GM18868 (cell line): ENCODE results near the gene TEDC2.
A peak's percentile ranks its signal among the peaks of the same experiment; 100 is the strongest.

Experiments
- ATAC-seq: cut with Tn5 transposase; IDR thresholded peaks from one replicate; pipeline ENCODE4 v1.9.1; 2021; ENCODE audit warnings: mild to moderate bottlenecking, moderate library complexity; ENCODE audit not compliant: unreplicated experiment

The TEDC2 gene

GRCh38 chr16:2490190-2491105, 30.5 kb downstream of the TEDC2 start:
- no peak for ATAC-seq

DNA sequence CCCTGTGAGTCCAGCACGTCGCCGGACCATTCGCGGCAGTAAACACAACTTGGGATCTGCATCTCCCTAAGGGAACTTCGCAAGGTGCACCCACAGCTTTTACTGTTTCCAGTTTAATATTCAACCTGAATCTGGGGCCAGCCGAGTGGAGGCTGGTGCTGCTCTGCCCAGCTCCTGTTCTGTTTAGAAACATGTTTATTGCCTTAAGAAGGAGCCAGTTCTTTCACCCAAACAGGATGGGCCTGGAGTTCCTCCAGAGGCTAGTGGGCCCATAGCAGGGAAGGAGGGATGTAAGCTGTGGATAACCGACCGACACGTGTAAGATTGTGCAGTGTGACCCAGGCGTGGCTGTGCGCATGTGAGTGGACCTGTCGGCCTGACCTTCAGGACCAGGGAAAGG, 32.4 kb downstream of the TEDC2 start:
- ATAC-seq = no peak

DNA sequence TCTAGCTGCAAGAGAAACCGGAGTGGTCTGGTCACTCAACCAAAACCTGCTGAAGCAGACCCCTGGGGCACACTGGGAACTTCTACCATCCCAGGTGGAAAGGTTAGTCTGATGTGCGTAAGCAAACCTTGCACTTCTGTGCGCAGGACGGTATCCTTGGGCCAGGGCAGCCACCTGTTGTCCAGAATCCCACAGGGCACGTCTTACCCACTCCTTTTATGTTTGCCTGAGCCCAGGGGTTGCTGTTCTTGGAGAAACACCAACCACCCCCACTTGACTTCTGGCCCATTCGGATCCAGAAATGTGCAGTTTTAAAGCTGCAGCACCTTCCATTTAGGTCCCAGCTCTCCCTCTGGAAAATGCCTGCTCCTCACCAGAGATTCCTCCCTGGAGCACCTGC, 33.7 kb downstream of the TEDC2 start:
- ATAC-seq = no peak

DNA sequence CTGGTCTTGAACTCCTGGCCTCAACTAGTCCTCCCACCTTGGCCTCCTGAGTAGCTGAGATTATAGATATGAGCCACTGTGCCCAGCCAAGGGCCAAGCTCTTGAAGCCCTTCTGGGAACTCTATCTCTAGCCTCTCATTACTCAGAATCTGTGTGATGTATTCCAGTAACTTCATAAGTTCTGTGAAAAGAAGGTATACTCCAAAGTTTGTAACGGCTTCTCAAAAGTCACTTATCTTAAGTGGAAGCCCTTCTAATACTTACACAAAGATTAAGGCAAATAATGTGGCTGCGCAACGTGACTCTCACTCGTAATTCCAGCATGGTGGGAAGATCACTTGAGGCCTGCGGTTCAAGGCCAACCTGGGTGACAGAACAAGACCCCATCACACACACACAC, 34.7 kb downstream of the TEDC2 start:
- ATAC-seq = no peak

GRCh38 chr16:2495041-2495440, 35.1 kb downstream of the TEDC2 start:
- no peak for ATAC-seq

GRCh38 chr16:2496223-2497115, 36.6 kb downstream of the TEDC2 start:
- ATAC-seq = no peak

DNA sequence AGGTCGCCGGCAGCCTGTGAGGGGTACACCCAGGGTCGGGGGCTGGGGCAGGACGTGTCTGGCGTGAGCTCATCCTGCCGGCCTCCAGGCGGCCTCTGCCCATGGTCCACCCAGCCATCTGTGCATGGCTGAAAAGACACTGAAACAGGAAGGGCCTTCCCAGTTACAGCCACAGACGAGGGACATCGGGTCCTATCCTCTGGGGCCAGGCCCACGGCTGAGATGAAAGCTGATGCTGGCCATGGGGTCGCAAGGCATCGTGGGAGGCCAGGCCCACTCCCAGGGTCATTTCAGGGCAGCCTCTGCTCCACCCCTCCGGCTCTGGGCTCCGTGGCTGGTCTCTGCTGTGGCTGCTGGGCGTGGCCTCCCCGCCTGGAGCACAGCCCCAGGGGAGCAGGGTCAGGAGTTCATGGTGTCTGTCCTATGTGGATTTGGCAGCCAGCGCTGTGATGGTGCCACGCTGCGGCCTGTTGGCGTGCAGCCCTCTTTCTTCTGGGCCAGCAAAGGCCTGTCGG, 37.3 kb downstream of the TEDC2 start:
- no peak for ATAC-seq

- no peak for ATAC-seq
Observed at GRCh38 chr16:2497695-2498484, 38.0 kb downstream of the TEDC2 start.

DNA sequence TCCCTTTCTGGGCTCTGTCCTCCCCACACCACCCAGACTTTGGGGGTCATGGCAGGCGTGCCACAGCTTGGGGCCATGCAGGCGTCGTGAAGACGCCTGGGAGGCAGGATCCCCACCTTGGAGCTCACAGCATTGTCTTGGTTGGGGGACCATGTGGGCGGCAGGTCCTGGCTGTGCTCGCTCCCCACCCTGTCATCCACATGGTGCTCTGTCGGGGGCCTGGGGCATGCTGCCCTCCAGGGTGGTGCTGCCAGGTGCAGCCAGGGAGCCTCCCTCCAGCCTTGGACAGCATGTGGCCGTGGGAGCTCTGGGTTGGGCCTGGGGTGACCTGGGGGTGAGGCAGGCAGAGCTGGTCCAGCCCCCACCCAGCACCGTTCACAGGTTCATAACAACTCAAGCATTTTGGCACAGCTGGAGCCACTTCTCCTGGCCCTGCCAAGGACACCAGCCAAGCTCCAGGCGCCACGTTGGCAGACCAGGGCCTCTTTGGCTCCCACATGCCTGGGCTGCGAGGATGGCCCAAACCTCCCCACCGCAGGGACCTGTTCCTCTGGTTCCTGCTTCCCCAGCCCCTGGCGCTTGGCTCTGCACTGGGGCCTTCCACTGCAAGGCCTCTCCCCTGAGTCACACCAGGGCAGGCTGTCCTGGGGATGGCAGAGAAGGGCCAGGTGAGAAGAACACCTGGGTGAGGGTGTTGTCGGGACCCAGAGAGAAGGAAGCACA, 38.8 kb downstream of the TEDC2 start:
- no peak for ATAC-seq

DNA sequence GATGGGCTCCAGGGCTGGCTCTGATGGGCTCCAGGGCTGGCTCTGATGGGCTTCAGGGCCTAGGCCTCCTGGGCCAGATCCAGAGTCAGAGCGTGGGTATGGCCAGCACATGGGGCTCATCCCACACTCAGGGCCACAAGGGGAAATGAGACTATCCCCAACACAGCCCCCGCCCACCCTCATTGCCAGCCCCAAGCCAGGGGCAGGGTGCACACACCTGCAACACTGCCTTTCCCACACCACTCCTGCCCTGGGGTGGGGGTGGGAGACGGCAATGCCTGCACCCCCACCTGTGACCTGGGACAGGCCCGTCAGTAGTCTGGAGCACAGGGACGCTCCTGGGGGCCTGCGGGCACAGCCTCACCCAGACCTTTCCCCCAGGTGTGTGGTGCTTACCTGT, 39.5 kb downstream of the TEDC2 start:
- ATAC-seq = no peak

- ATAC-seq = no peak
Observed at GRCh38 chr16:2499890-2500429, 40.1 kb downstream of the TEDC2 start.

- no peak for ATAC-seq
Observed at GRCh38 chr16:2500430-2500917, 40.6 kb downstream of the TEDC2 start.

GRCh38 chr16:2500918-2501750, 41.2 kb downstream of the TEDC2 start:
- peak; percentile 45 for ATAC-seq

DNA sequence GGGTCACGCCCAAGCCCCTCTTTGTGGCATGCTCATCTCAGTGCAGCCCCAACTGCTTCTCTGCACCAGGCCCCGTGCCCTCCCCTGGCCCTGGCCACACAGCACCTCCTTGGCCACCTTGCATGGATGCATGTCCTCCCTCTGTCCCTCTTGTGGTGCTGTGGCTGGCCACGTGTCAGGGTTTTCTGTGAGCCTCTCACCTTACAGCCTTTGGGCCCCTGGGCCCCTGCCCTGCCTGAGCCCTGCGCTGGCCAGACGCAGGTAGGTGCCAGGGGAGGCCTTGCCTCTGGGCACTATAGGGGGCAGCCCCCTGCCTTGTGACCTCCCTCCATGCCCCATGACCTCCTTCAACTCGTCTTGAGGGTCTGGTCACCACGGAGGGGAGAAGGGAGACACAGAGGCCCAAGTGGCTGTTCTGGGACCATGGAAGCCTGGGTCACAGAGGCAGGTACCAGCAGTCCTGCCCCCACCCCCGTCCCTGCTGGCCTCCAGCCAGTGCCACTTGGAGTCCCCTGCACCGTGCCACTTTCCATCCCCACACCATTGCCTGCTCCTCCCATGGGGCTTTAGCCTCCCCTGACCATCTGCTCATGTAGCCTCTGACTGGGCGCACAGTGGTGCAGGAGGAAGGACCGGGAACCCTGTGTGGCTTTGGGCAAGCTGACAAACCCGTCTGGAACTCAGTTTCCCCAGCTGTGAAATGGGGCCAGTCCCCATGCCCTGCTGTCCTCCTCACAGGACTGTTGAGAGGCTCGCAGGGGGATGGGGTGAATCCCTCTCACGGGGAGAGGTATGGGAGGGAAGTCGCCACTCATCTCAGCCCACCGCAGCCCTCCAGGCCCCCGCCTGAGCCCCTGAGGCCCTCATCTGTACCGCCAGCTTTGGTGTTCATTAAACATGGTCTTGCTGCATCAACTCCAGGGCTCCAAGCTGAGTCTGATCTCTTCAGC, 42.3 kb downstream of the TEDC2 start:
- no peak for ATAC-seq

GRCh38 chr16:2505695-2506094, 45.8 kb downstream of the TEDC2 start:
- no peak for ATAC-seq

- peak; percentile 59 for ATAC-seq
Observed at GRCh38 chr16:2507052-2507659, 47.2 kb downstream of the TEDC2 start.

DNA sequence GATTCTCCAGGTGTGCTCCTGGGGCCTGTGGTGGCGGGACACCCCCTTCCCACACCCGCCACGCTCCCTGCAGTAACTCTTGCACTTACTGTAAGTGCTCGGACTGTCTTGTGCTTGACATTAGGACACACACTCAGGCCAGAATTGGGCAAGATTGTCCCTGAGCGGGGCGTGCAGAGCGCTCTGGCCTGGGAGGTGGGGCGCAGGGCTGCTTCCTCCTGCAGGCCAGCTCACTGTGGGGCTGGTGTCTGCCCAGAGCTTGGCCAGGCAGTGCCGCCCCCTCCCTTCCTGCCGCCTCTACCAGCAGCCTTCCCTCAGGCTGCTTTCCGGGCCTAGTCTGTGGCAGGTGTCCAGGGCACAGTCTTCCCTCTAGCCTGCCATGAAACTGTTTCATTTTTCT, 47.8 kb downstream of the TEDC2 start:
- peak; percentile 16 for ATAC-seq
